ENCODE data around the gene UBAC2.

UBAC2 gene

DNA sequence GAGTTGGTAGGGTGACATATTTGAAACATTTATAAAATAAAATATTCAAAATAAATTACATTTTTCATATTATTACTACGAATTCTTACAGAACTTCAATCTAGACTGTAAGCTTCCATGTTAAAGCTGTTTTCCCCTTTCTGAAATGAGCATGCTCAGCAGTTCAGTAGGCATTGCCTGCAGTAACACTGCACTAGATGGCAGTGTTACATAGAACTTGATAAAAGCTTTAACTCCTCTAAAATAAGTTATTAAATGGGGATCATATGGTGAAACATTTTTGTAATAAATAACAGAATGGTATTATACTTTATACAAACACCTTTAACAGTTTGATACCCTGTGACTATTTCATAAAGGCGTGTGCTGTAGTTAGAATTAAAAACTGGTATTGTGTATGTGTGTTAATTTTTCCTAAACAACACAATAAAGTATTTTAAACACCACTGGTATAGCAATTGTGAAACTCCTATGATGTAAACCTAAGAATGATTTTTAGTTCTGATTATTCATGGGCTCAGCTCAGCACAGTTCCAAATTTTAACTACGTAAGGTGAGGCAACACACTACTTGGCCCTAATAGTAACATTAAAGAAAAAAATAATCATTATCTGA is 69.1 kb downstream of the UBAC2 start:
- ChIA-PET CTCF (interaction anchor here (0.6 to 23.7 kb wide), 65 partner anchors 10 to 962 kb away, joined by 3 to 363 read pairs (median 5); partner anchors contain the start of genes GPR18, GPR183, TM9SF2 and UBAC2), POLR2A (interaction anchor here (0.6 kb wide), 1 partner anchor 68 kb away, joined by 9 read pairs; no protein-coding TSS in a partner anchor)

GRCh38 chr13:99270518-99270917 is 69.9 kb downstream of the UBAC2 start:
- no peak for TF ChIP-seq CTCF (IDR thresholded peaks at IDR 0.05; ENCODE audit: control extremely low read depth, extremely low read depth, low read depth, missing control alignments)
- ChIA-PET CTCF (interaction anchor here (0.7 to 23.7 kb wide), 41 partner anchors 10 to 961 kb away, joined by 3 to 363 read pairs (median 12); partner anchors contain the start of genes GPR18, GPR183, TM9SF2 and UBAC2), POLR2A (no interaction called here)
- DNase-seq (ENCODE audit: extremely low spot score): no peak

More for the DNA sequence above, 69.1 kb downstream of the UBAC2 start:
- TF ChIP-seq CTCF (IDR thresholded peaks at IDR 0.05; ENCODE audit: control extremely low read depth, extremely low read depth, low read depth, missing control alignments): peak; percentile 79
- peak; percentile 37 for DNase-seq (ENCODE audit: extremely low spot score)

DNA sequence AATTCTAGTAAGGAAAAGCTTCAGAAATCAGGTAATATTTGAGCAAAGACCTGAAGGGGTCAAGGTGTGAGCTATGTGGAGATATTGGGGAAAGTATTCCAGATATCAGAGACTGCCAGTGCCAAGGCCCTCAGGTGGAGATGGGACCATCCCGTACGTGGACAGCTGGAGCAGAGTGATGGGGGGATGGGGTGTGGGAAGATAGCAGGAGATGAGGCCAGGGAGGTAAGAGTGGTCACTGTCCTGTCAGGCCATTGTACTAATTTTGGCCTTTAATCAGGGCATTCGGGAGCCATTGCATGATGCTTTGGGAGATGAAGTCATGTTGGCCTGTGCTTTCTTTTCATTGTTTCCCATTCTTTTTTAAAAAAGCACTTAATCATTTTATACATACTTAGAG is 70.6 kb downstream of the UBAC2 start:
- DNase-seq (ENCODE audit: extremely low spot score): no peak
- CTCF ChIA-PET: interaction anchor here (1.0 to 23.7 kb wide), 19 partner anchors 9 to 236 kb away, joined by 3 to 363 read pairs (median 19); partner anchors contain the start of gene UBAC2
- POLR2A ChIA-PET: interaction anchor here (1.4 kb wide), 1 partner anchor 11 kb away, joined by 3 read pairs; no protein-coding TSS in a partner anchor
- no peak for TF ChIP-seq CTCF (IDR thresholded peaks at IDR 0.05; ENCODE audit: control extremely low read depth, extremely low read depth, low read depth, missing control alignments)

- POLR2A ChIA-PET: interaction anchor here (1.4 kb wide), 1 partner anchor 10 kb away, joined by 3 read pairs; no protein-coding TSS in a partner anchor
- CTCF ChIA-PET: interaction anchor here (1.0 to 23.7 kb wide), 8 partner anchors 14 to 235 kb away, joined by 4 to 363 read pairs (median 42); partner anchors contain the start of gene UBAC2
- DNase-seq (ENCODE audit: extremely low spot score): no peak
- no peak for TF ChIP-seq CTCF (IDR thresholded peaks at IDR 0.05; ENCODE audit: control extremely low read depth, extremely low read depth, low read depth, missing control alignments)
These were observed 71.8 kb downstream of the UBAC2 start for GRCh38 chr13:99272481-99272880.

- ChIA-PET POLR2A (no interaction called here), CTCF (interaction anchor here (1.4 to 23.7 kb wide), 6 partner anchors 8 to 164 kb away, joined by 4 to 363 read pairs (median 34); partner anchors contain the start of gene UBAC2)
- no peak for DNase-seq (ENCODE audit: extremely low spot score)
- TF ChIP-seq CTCF (IDR thresholded peaks at IDR 0.05; ENCODE audit: control extremely low read depth, extremely low read depth, low read depth, missing control alignments): no peak
These were observed 72.5 kb downstream of the UBAC2 start for GRCh38 chr13:99273128-99273527.

- POLR2A ChIA-PET: interaction anchor here (0.6 kb wide), 1 partner anchor 794 kb away, joined by 3 read pairs; no protein-coding TSS in a partner anchor
- no peak for DNase-seq (ENCODE audit: extremely low spot score)
- CTCF ChIA-PET: interaction anchor here (0.8 to 23.7 kb wide), 8 partner anchors 10 to 162 kb away, joined by 3 to 363 read pairs (median 8); no protein-coding TSS in a partner anchor
- no peak for TF ChIP-seq CTCF (IDR thresholded peaks at IDR 0.05; ENCODE audit: control extremely low read depth, extremely low read depth, low read depth, missing control alignments)
These were observed 74.4 kb downstream of the UBAC2 start for GRCh38 chr13:99275093-99275469.
